Measurements from ENCODE around the gene SAP30L.

GRCh38 chr5:154418344-154418820, 27.4 kb upstream of the SAP30L start:
- TF ChIP-seq, protein P1, sequence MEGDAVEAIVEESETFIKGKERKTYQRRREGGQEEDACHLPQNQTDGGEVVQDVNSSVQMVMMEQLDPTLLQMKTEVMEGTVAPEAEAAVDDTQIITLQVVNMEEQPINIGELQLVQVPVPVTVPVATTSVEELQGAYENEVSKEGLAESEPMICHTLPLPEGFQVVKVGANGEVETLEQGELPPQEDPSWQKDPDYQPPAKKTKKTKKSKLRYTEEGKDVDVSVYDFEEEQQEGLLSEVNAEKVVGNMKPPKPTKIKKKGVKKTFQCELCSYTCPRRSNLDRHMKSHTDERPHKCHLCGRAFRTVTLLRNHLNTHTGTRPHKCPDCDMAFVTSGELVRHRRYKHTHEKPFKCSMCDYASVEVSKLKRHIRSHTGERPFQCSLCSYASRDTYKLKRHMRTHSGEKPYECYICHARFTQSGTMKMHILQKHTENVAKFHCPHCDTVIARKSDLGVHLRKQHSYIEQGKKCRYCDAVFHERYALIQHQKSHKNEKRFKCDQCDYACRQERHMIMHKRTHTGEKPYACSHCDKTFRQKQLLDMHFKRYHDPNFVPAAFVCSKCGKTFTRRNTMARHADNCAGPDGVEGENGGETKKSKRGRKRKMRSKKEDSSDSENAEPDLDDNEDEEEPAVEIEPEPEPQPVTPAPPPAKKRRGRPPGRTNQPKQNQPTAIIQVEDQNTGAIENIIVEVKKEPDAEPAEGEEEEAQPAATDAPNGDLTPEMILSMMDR (IDR thresholded peaks at IDR 0.05): no peak
- no peak for TF ChIP-seq POLR2A (IDR thresholded peaks at IDR 0.05)
- no peak for TF ChIP-seq POLR2AphosphoS5 (IDR thresholded peaks at IDR 0.05)

All from breast epithelium (tissue), 3 donors.